ENCODE results near the gene OTUB1.

DNA sequence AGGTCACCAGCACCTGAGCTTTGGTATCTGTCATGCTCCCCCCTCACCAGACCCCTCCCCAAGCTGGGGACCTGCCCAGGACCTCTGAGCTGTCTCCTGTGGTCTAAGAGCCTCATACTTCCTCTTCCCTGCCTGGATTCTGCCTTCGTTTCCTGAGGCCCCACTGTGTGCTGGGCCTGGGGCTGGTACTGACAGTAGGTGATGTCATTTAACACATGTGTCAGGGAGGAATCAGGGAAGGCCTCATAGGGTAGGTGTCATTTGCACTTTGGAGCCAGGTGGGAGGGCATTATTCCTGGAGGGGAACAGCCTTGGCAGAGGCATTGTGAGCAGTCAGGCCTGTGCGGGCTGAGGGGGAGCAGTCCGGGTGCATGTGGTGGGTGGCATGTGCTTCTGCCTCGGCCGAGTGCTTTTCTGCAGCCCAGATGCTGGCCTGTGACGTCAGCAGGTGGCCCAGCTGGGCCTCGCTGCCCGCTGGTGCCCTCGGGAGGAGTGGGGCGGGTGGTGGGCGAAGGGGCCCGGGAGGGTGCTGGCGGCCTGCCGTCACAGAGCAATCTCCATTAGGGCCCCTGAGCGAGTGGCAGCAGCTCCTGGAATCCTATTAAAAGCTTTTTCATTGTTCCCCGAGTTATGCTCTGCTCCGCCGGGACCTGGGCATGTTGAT is 58.6 kb downstream of the OTUB1 start:
- TF ChIP-seq TAF1 (IDR thresholded peaks at IDR 0.05; ENCODE audit: borderline replicate concordance, insufficient read depth, low read length) (no peak), REST (IDR thresholded peaks at IDR 0.05; ENCODE audit: insufficient read depth in 1 of 2, low read depth in 2 of 2, low read length in 2 of 2) (no peak)

Measured in PFSK-1 (cell line).